Fibroblast of lung (primary cell): Measurements from ENCODE around the gene GRIA1. TPM values are rescaled to one million over a fixed set of nuclear protein-coding genes. Genes with fewer than 3 reads are reported as not detected.

Source experiments
- DNase-seq, 2 donors: peaks; one replicate each; pipeline versions ENCODE4 v3.0.0 to v3.0.0-alpha.2; 2010; ENCODE audit warnings: low read depth in 2 of 2
- H2AFZ ChIP-seq: 2 replicates; pipeline ENCODE4 v1.5.1; 2012; ENCODE audit warnings: low read length, control low read depth, inconsistent platforms
- H3K27ac ChIP-seq: 2 replicates; pipeline ENCODE4 v1.5.1; 2011; ENCODE audit warnings: low read length, control low read depth; ENCODE audit not compliant: insufficient read depth
- H3K27me3 ChIP-seq: 2 replicates; pipeline ENCODE4 v1.5.1; 2011; ENCODE audit warnings: mild to moderate bottlenecking, low read length; ENCODE audit not compliant: control insufficient read depth, insufficient read depth
- H3K36me3 ChIP-seq: 2 replicates; pipeline ENCODE4 v1.5.1; 2011; ENCODE audit warnings: low read length; ENCODE audit not compliant: control insufficient read depth, insufficient read depth
- H3K4me1 ChIP-seq: 2 replicates; pipeline ENCODE4 v1.5.1; 2011; ENCODE audit warnings: low read length; ENCODE audit not compliant: control insufficient read depth, insufficient read depth; ENCODE audit errors: extremely low read depth
- H3K4me2 ChIP-seq: 2 replicates; pipeline ENCODE4 v1.5.1; 2011; ENCODE audit warnings: low read length, control low read depth; ENCODE audit not compliant: insufficient read depth; ENCODE audit errors: extremely low read depth
- H3K4me3 ChIP-seq, 4 experiments: fragments of 200-600 bp in 1 of 4; sonication (generic) in 1 of 4; replicated peaks in 1 of 4; 2 replicates each; pipeline ENCODE4 v1.5.1; 2011 to 2016; ENCODE audit warnings: low read length in 4 of 4, low read depth in 3 of 4, mild to moderate bottlenecking in 3 of 4, control low read depth in 2 of 4, inconsistent platforms in 1 of 4, mixed read lengths in 1 of 4; ENCODE audit not compliant: insufficient read depth in 1 of 4; ENCODE audit errors: control extremely low read depth in 1 of 4
- H3K79me2 ChIP-seq: 2 replicates; pipeline ENCODE4 v1.5.1; 2012; ENCODE audit warnings: mild to moderate bottlenecking, low read length, inconsistent platforms; ENCODE audit not compliant: control insufficient read depth, insufficient read depth
- H3K9ac ChIP-seq: 2 replicates; pipeline ENCODE4 v1.5.1; 2011; ENCODE audit warnings: mild to moderate bottlenecking, low read length, control low read depth; ENCODE audit not compliant: insufficient read depth
- H3K9me3 ChIP-seq: 2 replicates; pipeline ENCODE4 v1.5.1; 2012; ENCODE audit warnings: low read depth, low read length; ENCODE audit not compliant: control insufficient read depth, insufficient read depth
- H4K20me1 ChIP-seq: 2 replicates; pipeline ENCODE4 v1.5.1; 2011; ENCODE audit warnings: low read length; ENCODE audit not compliant: control insufficient read depth, insufficient read depth; ENCODE audit errors: extremely low read depth
- EZH2 ChIP-seq: IDR thresholded peaks from 2 replicates; pipeline ENCODE4 v1.5.1; 2012; ENCODE audit warnings: low read length, control low read depth, mild to moderate bottlenecking; ENCODE audit errors: missing control alignments
- polyA plus RNA-seq, 2 donors: library from polyadenylated mRNA; depleted of rRNA in 1 of 2; stranded (reverse) in 1 of 2; unstranded in 1 of 2; fragments of >200 nt; gene quantifications; 2 replicates each; pipeline ENCODE4 v1.2.1, GENCODE V29; 2011 to 2012; ENCODE audit warnings: missing spikeins in 1 of 2
- total RNA-seq: library from RNA; depleted of rRNA; stranded (reverse); fragments of >200 nt; gene quantifications from 2 replicates; pipeline ENCODE4 v1.2.1, GENCODE V29; 2014
- TF ChIP-seq, protein P1 (sequence below), 2 donors: IDR thresholded peaks in 1 of 2; conservative IDR thresholded peaks in 1 of 2; 1 replicate in 1 of 2; 2 replicates in 1 of 2; pipeline ENCODE4 v1.5.1; 2011 to 2012; ENCODE audit warnings: low read length in 2 of 2, control low read depth in 1 of 2, inconsistent platforms in 1 of 2, low read depth in 1 of 2, mild to moderate bottlenecking in 1 of 2

GRIA1 gene
- total and polyA plus RNA-seq, 2 donors (not counting 1 experiment from before 2014, with no cell fraction given) = 2.0 to 4.5 TPM

DNA sequence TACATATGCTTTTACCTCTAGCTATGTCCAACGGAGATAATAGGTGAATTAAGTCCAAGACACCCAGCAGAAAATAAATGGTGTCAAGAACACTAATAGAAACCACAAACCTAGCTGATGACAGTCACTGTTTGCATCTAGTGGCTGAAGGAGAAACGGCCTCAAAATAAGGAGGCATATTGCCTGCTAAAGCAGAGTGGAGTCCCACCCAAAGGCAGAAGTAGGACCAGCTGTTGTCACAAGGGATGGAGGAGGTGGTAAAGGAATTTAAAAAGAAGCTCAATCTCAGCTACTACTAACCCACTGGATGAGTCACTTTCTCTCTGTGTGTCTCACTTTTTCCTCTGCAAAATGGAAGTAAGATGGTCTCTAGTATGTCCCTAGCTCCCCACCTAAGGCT, 224.3 kb downstream of the GRIA1 start:
- no peak overlapping the region for H2AFZ ChIP-seq
- H4K20me1 ChIP-seq = no peaks in the 10 kb centered on the region
- H3K4me2 ChIP-seq = no peak overlapping the region
- H3K27me3 ChIP-seq = no peaks in the 10 kb centered on the region
- H3K4me3 ChIP-seq = no peak overlapping the region
- no peaks in the 10 kb centered on the region for H3K9me3 ChIP-seq
- no peaks in the 10 kb centered on the region for H3K79me2 ChIP-seq
- H3K4me1 ChIP-seq = no peaks in the 10 kb centered on the region
- DNase-seq = peak in 1 of 2 donors; percentile 53
- TF ChIP-seq EZH2 = no peak
- TF ChIP-seq, protein P1, sequence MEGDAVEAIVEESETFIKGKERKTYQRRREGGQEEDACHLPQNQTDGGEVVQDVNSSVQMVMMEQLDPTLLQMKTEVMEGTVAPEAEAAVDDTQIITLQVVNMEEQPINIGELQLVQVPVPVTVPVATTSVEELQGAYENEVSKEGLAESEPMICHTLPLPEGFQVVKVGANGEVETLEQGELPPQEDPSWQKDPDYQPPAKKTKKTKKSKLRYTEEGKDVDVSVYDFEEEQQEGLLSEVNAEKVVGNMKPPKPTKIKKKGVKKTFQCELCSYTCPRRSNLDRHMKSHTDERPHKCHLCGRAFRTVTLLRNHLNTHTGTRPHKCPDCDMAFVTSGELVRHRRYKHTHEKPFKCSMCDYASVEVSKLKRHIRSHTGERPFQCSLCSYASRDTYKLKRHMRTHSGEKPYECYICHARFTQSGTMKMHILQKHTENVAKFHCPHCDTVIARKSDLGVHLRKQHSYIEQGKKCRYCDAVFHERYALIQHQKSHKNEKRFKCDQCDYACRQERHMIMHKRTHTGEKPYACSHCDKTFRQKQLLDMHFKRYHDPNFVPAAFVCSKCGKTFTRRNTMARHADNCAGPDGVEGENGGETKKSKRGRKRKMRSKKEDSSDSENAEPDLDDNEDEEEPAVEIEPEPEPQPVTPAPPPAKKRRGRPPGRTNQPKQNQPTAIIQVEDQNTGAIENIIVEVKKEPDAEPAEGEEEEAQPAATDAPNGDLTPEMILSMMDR (conservative IDR thresholded peaks at IDR 0.05 in 1 of 2, IDR thresholded peaks at IDR 0.05 in 1 of 2; ENCODE audit: low read depth in 1 of 2, low read length in 2 of 2) = no peak
- H3K9ac ChIP-seq = no peak overlapping the region
- no peak overlapping the region for H3K27ac ChIP-seq
- no peaks in the 10 kb centered on the region for H3K36me3 ChIP-seq

DNA sequence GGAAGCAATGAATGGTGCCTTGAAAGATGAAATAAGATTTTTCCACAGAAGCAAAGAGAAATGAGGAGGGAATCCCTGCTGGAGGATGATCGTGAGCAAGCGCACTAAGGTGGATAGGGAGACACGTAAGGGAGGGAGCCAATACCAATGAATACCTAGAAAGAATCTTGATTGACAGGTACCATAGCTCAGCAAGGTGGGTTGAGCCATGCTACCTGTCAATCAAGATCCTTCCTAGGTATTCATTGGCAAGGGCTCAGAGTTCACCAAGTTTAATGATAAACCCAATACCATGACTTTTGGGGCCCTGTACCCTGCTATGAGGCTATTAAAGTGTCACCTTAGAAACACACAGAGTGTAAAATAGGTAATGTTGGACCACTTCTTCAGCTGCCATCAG, 226.8 kb downstream of the GRIA1 start:
- Histone ChIP-seq H3K36me3 (no peaks in the 10 kb centered on the region), H3K4me1 (no peaks in the 10 kb centered on the region), H3K4me2 (no peak overlapping the region), H4K20me1 (no peaks in the 10 kb centered on the region), H3K27me3 (no peaks in the 10 kb centered on the region), H3K27ac (no peak overlapping the region), H3K9me3 (no peaks in the 10 kb centered on the region), H3K79me2 (no peaks in the 10 kb centered on the region), H3K9ac (no peak overlapping the region), H3K4me3 (no peak overlapping the region), H2AFZ (no peak overlapping the region)
- TF ChIP-seq EZH2 = no peak
- TF ChIP-seq, protein P1 (conservative IDR thresholded peaks at IDR 0.05 in 1 of 2, IDR thresholded peaks at IDR 0.05 in 1 of 2; ENCODE audit: low read depth in 1 of 2, low read length in 2 of 2) = no peak
- no peak for DNase-seq

DNA sequence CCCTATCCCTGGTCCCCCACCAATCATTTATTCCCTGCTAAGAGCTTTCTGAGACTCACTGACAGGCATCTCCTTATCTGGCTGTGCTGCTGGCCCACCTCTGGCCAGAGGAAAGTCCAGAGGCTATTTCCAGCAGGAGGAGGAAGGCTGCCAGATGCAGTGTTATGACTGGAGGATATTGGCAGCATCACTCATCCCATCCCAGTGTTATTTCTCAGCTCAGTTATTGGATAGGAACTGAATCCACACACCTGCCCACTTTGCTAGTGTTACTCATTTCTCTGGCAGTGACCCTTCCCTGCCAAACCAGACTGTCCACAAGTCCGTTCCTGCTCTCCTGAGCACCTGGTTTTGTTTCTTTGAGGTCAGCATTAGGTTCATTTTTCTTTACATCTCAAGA, 228.2 kb downstream of the GRIA1 start:
- no peaks in the 10 kb centered on the region for H3K27me3 ChIP-seq
- H3K4me2 ChIP-seq = no peak overlapping the region
- DNase-seq = peak in 1 of 2 donors; percentile 48
- no peak overlapping the region for H3K4me3 ChIP-seq
- H3K9ac ChIP-seq = no peak overlapping the region
- TF ChIP-seq, protein P1 (conservative IDR thresholded peaks at IDR 0.05 in 1 of 2, IDR thresholded peaks at IDR 0.05 in 1 of 2; ENCODE audit: low read depth in 1 of 2, low read length in 2 of 2) = no peak
- TF ChIP-seq EZH2 = no peak
- no peak overlapping the region for H3K27ac ChIP-seq
- no peaks in the 10 kb centered on the region for H3K4me1 ChIP-seq
- H2AFZ ChIP-seq = no peak overlapping the region
- H3K79me2 ChIP-seq = no peaks in the 10 kb centered on the region
- no peaks in the 10 kb centered on the region for H3K9me3 ChIP-seq
- H3K36me3 ChIP-seq = no peaks in the 10 kb centered on the region
- H4K20me1 ChIP-seq = no peaks in the 10 kb centered on the region
